Measurements from ENCODE around the gene IFFO2.

The IFFO2 gene

DNA sequence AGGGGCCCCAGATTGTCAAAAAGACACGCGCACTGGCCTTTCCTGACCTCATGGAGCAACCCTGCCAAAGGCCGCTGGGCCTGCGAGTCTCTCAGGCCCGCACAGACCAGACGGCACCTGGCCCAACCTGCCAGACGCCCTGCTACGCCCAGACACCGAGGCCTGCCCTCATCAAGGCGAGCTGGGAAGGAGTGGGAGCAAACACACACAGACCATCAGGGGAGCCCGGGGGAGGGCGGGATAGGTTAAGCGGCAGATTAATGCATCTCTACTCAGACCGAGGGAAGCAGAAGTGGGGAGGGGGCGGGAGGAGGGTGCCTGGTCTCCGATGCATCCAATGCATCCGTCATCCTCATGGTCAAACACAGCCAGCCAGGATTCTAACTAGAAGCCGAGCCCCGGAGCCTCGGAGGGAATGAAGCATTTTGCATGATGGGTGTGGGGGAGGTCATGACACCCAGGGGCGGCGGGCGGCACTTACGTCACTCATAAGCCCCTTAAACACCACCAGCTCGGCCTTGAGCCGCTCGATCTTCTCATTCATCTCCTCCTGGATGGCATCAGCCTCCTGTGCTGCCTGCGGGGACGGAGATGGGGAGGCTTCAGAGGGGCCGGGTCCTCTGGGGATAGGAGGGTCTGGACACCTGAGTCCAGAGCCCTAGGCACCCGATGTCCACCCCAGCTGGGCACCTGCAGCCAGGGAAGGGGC, 37.1 kb downstream of the IFFO2 start:
- no peak for DNase-seq (ENCODE audit: low read depth)

DNA sequence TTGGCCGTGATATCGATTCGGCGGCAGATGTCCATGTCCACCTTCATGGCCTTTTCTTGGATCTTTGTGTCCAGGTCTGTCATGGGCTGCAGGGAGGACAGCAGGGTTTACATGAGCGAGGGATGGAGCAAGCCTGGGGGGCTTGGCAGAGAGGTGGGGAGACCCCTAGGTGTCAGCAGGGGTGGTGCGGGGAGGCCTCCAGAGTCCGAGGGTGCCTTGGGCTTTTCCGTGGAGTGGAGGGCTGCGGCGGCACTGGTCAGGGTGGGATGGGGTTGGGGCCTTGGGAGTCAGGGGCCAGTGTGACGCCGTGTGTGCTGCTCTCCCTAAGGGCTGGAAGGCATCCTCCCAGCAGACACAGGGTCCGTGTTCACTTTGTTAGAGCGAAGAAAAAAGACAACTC, 38.1 kb downstream of the IFFO2 start:
- DNase-seq (ENCODE audit: low read depth), result no peak

GRCh38 chr1:18917071-18917799, 39.2 kb downstream of the IFFO2 start:
- DNase-seq (ENCODE audit: low read depth), result no peak

DNA sequence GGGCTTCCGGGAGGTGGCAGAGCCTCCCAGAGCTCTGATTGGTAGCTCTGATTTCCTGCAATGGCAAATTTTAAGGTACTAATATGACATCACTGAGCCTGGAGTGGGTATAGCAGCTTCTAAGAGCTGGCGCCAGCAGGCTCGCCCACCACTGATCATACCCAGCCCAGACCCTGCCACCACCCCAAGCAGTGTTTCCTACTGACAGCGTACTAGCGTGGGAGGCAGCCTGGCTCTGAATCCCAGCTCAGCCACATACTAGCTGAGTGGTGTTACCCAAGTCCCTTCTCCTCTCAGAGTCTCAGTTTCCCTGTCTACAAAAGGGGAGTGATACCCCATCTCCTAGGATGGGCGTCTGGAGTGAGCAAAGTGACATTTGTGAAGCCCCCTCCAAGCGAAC, 41.1 kb downstream of the IFFO2 start:
- no peak for DNase-seq (ENCODE audit: low read depth)

GRCh38 chr1:18913065-18913835, 43.2 kb downstream of the IFFO2 start:
- no peak for DNase-seq (ENCODE audit: low read depth)

DNA sequence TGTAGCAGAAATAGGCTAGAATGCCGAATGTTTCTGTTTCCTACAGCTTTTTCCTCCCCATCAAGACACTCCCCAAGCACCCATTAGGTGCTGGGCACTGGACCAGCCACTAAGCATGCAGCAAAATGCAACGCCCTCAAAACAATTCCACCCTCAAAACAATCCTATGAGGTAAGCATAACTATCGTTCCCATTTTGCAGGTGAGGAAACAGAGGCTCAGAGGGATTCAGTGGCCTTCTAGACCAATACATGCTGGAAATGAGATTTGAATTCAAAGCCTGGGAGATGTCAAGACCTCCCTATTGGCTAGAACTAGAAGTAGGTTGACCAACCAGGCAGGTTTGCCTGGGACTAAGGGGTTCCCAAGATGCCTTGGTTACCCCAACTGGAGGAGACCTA, 43.9 kb downstream of the IFFO2 start:
- DNase-seq (ENCODE audit: low read depth), result no peak

GRCh38 chr1:18908911-18909771, 47.3 kb downstream of the IFFO2 start:
- DNase-seq (ENCODE audit: low read depth), result no peak

GRCh38 chr1:18907917-18908845, 48.3 kb downstream of the IFFO2 start:
- DNase-seq (ENCODE audit: low read depth), result no peak

- DNase-seq (ENCODE audit: low read depth), result no peak
Observed at GRCh38 chr1:18907021-18907916, 49.2 kb downstream of the IFFO2 start.

DNA sequence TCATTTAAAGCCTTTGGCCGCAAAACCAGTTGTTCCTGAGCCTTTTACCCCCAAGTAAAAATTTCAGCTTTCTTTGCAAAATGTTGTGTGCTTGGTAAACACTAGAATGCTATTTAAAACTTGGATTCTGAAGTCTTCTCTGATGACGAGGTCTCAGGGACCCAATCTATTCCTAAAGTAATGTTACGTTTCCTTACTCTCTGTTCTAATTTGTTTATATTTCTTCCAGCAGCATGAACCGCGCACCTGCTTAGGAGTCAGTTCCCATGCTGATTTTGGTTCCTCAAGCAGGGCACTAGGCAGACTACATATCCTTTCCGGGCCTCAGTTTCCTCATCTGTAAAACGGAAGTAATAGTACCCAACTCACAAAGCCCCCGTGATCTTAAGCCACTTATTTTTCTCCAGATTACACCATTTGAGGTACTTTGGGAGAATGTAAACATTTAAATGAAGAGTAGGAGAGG, 53.2 kb downstream of the IFFO2 start:
- no peak for DNase-seq (ENCODE audit: low read depth)

- peak; percentile 92 for DNase-seq (ENCODE audit: low read depth)
Observed at GRCh38 chr1:18902523-18903290, 53.8 kb downstream of the IFFO2 start, which contains the start of gene ALDH4A1. ALDH4A1 (minus strand) TSS chr1:18902555; CDS start chr1:18902523, 32 bp downstream.

- DNase-seq (ENCODE audit: low read depth), result no peak
Observed at GRCh38 chr1:18901952-18902522, 54.4 kb downstream of the IFFO2 start.

DNA sequence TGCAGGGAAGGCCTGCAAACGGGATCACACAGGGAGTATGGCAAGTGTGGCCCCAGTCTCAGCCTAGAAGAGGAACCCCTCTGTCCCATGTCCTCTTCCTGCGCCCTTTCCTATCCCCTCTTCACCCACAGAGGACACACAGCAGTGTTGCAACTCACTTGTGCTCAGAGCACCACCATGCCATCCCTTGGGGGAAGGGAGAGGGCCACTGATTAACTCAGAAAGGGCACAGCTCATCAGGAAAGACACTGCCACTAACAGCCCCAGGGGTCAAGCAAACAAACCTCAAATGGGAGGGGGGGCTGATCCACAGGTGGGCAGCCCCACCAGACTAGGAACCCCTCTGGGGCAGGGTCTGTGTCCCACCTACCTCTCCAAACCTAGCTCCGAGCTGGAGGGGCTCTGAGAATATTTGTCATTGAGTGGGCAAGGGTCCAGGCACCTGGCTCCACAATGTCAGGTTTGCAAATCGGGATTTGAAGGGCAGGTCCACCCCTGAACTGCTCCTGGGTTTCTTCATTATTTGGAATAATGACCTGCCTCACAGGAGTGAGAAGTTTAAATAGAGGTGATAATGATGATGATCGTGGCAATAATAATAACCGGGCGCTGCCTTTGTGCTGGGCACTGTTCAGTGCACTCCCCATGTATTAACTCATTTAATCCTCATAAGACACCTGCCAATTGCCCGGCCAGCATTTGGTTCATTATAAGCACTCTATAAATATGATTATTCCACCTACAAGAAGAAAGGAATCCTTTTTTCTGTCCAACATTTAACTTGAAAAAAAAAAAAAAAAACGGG, 55.1 kb downstream of the IFFO2 start:
- no peak for DNase-seq (ENCODE audit: low read depth)

DNA sequence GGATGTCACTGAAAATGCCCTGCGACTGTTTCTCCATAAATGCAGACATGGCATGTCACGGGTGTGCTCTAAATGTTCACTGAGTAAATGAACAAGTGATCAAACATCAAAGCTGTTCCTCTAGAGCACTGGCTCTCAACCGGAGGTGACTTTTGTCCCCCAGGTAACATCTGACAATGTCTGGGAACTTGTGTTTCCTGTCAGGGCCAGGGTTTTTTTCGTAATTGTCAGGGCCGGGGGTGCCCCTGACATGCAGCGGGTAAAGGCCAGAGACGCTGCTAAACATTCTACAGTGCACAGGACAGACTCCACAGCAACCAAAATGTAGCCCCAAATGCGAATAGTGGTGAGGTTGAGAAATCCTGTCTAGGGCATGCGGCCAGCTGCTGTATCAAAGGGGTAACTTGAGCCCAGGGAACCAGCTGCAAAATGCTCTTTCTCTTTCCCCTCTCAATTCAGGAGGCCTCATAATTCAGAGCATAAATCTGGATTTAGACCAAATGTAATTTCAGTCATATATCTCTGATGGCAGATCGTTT, 56.1 kb downstream of the IFFO2 start:
- no peak for DNase-seq (ENCODE audit: low read depth)

- no peak for DNase-seq (ENCODE audit: low read depth)
Observed at GRCh38 chr1:18899363-18900049, 57.0 kb downstream of the IFFO2 start.

GRCh38 chr1:18898567-18898966, 57.9 kb downstream of the IFFO2 start:
- no peak for DNase-seq (ENCODE audit: low read depth)

GRCh38 chr1:18895317-18895716, 61.2 kb downstream of the IFFO2 start:
- DNase-seq (ENCODE audit: low read depth), result no peak
